Measurements from ENCODE around the gene OR2B6. TPM values are rescaled to one million over a fixed set of nuclear protein-coding genes. Genes with fewer than 3 reads are reported as not detected.
"Not testable (repeated sequence)": the region's sequence is repeated elsewhere in the genome, so short reads cannot be mapped to it uniquely, and the experiment has no call there.

OR2B6 gene
- total and polyA plus RNA-seq, 7 donors, result 0.06 TPM; not detected in 6

DNA sequence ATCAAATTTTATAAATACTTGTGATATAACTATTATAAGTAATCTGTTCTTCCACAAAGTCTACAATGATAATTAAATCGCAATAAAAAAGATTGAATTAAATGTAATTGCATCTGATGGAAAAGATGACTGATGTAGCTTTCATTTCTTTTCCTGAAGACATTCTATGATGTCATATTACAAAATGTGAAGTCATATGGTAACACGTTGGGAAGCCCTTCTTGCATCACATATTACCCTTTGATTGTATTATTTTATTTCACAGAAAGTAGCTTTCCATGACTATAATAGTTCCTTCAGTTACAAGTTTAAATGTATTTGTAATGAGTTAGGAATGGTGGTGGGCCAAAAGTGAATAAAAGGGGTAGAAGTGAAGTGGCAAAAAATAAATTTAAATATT lies 25.8 kb upstream of the OR2B6 start:
- ATAC-seq (no peak), DNase-seq (no peak)
- Histone ChIP-seq H3K4me1 (no peaks in the 10 kb centered on the region), H3K27me3 (ENCODE audit: insufficient read depth in 3 of 3, low read length in 2 of 3) (no peaks in the 10 kb centered on the region), H3K27ac (no peak overlapping the region), H3K4me3 (no peak overlapping the region), H3K9me3 (no peaks in the 10 kb centered on the region), H3K36me3 (ENCODE audit: insufficient read depth in 1 of 2, low read depth in 1 of 2) (no peaks in the 10 kb centered on the region)
- intact Hi-C loops (cut with DNase I), result no loop called here
- no peak for TF ChIP-seq CTCF (IDR thresholded peaks at IDR 0.05)
- 79 to 82% (median 80%) methylated on average over 2 of the region's 2 CpGs for WGBS, 3 donors

GRCh38 chr6:27940766-27941165 lies 16.3 kb upstream of the OR2B6 start:
- TF ChIP-seq CTCF (IDR thresholded peaks at IDR 0.05), result no peak
- WGBS, 3 donors, result 67 to 77% (median 75%) methylated on average over 1 of the region's 1 CpG
- Histone ChIP-seq H3K4me1 (no peaks in the 10 kb centered on the region), H3K9me3 (no peaks in the 10 kb centered on the region), H3K4me3 (no peak overlapping the region), H3K27me3 (ENCODE audit: insufficient read depth in 3 of 3, low read length in 2 of 3) (no peaks in the 10 kb centered on the region), H3K36me3 (ENCODE audit: insufficient read depth in 1 of 2, low read depth in 1 of 2) (no peaks in the 10 kb centered on the region), H3K27ac (no peak overlapping the region)
- no peak for DNase-seq
- ATAC-seq, result no peak
- intact Hi-C loops (cut with DNase I), result no loop called here

DNA sequence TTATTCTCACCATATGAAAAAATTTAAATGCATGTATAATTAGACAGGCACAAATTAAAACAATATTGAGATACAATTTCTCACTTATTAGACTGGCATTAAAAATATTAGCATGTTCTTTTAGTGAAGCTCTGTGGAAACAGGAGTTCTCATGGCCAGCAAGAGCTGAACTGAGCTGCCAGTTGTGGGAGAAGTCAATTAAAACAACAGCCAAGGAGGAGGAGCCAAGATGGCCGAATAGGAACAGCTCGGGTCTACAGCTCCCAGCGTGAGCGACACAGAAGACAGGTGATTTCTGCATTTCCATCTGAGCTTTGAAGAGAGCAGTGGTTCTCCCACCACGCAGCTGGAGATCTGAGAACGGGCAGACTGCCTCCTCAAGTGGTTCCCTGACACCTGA lies 14.0 kb upstream of the OR2B6 start:
- intact Hi-C loops (cut with DNase I); H3K27me3 ChIP-seq (ENCODE audit: insufficient read depth in 3 of 3, low read length in 2 of 3): not testable (repeated sequence)
- 17 to 19% (median 17%) methylated on average over 6 of the region's 6 CpGs for WGBS, 3 donors

GRCh38 chr6:27948237-27948636 lies 8.8 kb upstream of the OR2B6 start:
- intact Hi-C loops (cut with DNase I), result no loop called here

More for the DNA sequence above, 14.0 kb upstream of the OR2B6 start:
- ATAC-seq; H3K4me3 ChIP-seq; H3K36me3 ChIP-seq (ENCODE audit: insufficient read depth in 1 of 2, low read depth in 1 of 2); DNase-seq; H3K27ac ChIP-seq; H3K9me3 ChIP-seq; H3K4me1 ChIP-seq: not testable (repeated sequence)

GRCh38 chr6:27951040-27951439 lies 6.0 kb upstream of the OR2B6 start:
- ATAC-seq, result no peak
- Histone ChIP-seq H3K27ac (no peak overlapping the region), H3K9me3 (no peaks in the 10 kb centered on the region), H3K36me3 (ENCODE audit: insufficient read depth in 1 of 2, low read depth in 1 of 2) (no peaks in the 10 kb centered on the region), H3K4me1 (no peaks in the 10 kb centered on the region), H3K4me3 (no peak overlapping the region), H3K27me3 (ENCODE audit: insufficient read depth in 3 of 3, low read length in 2 of 3) (peaks cover 0 to 10% (median 5%) of the 10 kb centered on the region in 3 donors)
- no peak for DNase-seq
- 40 to 51% (median 47%) methylated on average over 1 of the region's 1 CpG for WGBS, 3 donors
- intact Hi-C loops (cut with DNase I), result no loop called here
- no peak for TF ChIP-seq CTCF (IDR thresholded peaks at IDR 0.05)

More at GRCh38 chr6:27948237-27948636, 8.8 kb upstream of the OR2B6 start:
- Histone ChIP-seq H3K27ac (no peak overlapping the region), H3K36me3 (ENCODE audit: insufficient read depth in 1 of 2, low read depth in 1 of 2) (no peaks in the 10 kb centered on the region), H3K4me1 (no peaks in the 10 kb centered on the region), H3K4me3 (no peak overlapping the region), H3K9me3 (no peaks in the 10 kb centered on the region), H3K27me3 (ENCODE audit: insufficient read depth in 3 of 3, low read length in 2 of 3) (peaks cover 0 to 5% (median 5%) of the 10 kb centered on the region in 3 donors)
- 67 to 92% (median 78%) methylated on average over 1 of the region's 1 CpG for WGBS, 3 donors
- DNase-seq, result no peak
- ATAC-seq, result no peak
- no peak for TF ChIP-seq CTCF (IDR thresholded peaks at IDR 0.05)
